HG03342 (cell line): ENCODE measurements around the gene PAPPA.

Experiments
- ATAC-seq: cut with Tn5 transposase; IDR thresholded peaks from one replicate; pipeline ENCODE4 v1.9.1; 2021; ENCODE audit warnings: mild to moderate bottlenecking, moderate library complexity; ENCODE audit not compliant: unreplicated experiment

Gene PAPPA

GRCh38 chr9:116271991-116272390 lies 118.4 kb downstream of the PAPPA start:
- ATAC-seq, result no peak

GRCh38 chr9:116274293-116274692 lies 120.7 kb downstream of the PAPPA start:
- ATAC-seq, result no peak

GRCh38 chr9:116275418-116276195 lies 122.0 kb downstream of the PAPPA start:
- no peak for ATAC-seq

- ATAC-seq, result no peak
Measured at GRCh38 chr9:116276196-116276493, 122.6 kb downstream of the PAPPA start.

- ATAC-seq, result no peak
Measured at GRCh38 chr9:116276651-116277121, 123.1 kb downstream of the PAPPA start.

- ATAC-seq, result no peak
Measured at GRCh38 chr9:116278326-116278725, 124.7 kb downstream of the PAPPA start.

- no peak for ATAC-seq
Measured at GRCh38 chr9:116279230-116279629, 125.6 kb downstream of the PAPPA start.

- no peak for ATAC-seq
Measured at GRCh38 chr9:116280529-116280928, 126.9 kb downstream of the PAPPA start.

GRCh38 chr9:116282597-116282996 lies 129.0 kb downstream of the PAPPA start:
- ATAC-seq, result no peak

- ATAC-seq, result no peak
Measured at GRCh38 chr9:116284518-116284917, 130.9 kb downstream of the PAPPA start.

- ATAC-seq, result no peak
Measured at GRCh38 chr9:116285320-116285719, 131.7 kb downstream of the PAPPA start.

- ATAC-seq, result no peak
Measured at GRCh38 chr9:116286297-116286696, 132.7 kb downstream of the PAPPA start.

- ATAC-seq, result no peak
Measured at GRCh38 chr9:116287721-116288120, 134.1 kb downstream of the PAPPA start.

- ATAC-seq, result no peak
Measured at GRCh38 chr9:116288658-116289057, 135.1 kb downstream of the PAPPA start.

- no peak for ATAC-seq
Measured at GRCh38 chr9:116297346-116297745, 143.8 kb downstream of the PAPPA start.

GRCh38 chr9:116298249-116298648 lies 144.7 kb downstream of the PAPPA start:
- no peak for ATAC-seq

GRCh38 chr9:116298878-116299391 lies 145.3 kb downstream of the PAPPA start:
- no peak for ATAC-seq

GRCh38 chr9:116300360-116300870 lies 146.8 kb downstream of the PAPPA start:
- ATAC-seq, result no peak

- ATAC-seq, result no peak
Measured at GRCh38 chr9:116303270-116303669, 149.7 kb downstream of the PAPPA start.

- ATAC-seq, result no peak
Measured at GRCh38 chr9:116303886-116304538, 150.4 kb downstream of the PAPPA start.

- ATAC-seq, result no peak
Measured at GRCh38 chr9:116304761-116305160, 151.2 kb downstream of the PAPPA start.

- ATAC-seq, result no peak
Measured at GRCh38 chr9:116308076-116308475, 154.5 kb downstream of the PAPPA start.
